GM10248 (cell line): ENCODE results near the gene SNU13.
A peak's percentile ranks its signal among the peaks of the same experiment; 100 is the strongest.
"Not testable (repeated sequence)": the region's sequence is repeated elsewhere in the genome, so short reads cannot be mapped to it uniquely, and the experiment has no call there.

Experiments used
- CTCF ChIA-PET: fragments of 300-600 bp; sonication (Branson Sonifier 250); formaldehyde crosslinking; extraction: SDS; loops from one replicate; lab custom pipeline; 2021; ENCODE audit warnings: antibody characterized with exemption; lab: Yijun Ruan, JAX
- POLR2A ChIA-PET: fragments of 350-650 bp; sonication (Branson Sonifier 250); formaldehyde crosslinking; extraction: SDS; loops from one replicate; lab custom pipeline; 2020; ENCODE audit warnings: antibody characterized with exemption; lab: Yijun Ruan, JAX
- DNase-seq: peaks from one replicate; pipeline ENCODE4 v3.0.0; 2012; ENCODE audit errors: extremely low spot score
- TF ChIP-seq, protein P1 (sequence below): IDR thresholded peaks from 2 replicates; pipeline ENCODE4 v1.5.1; 2012; ENCODE audit warnings: mild to moderate bottlenecking, low read depth; ENCODE audit errors: extremely low read depth, missing control alignments, control extremely low read depth

The SNU13 gene

DNA sequence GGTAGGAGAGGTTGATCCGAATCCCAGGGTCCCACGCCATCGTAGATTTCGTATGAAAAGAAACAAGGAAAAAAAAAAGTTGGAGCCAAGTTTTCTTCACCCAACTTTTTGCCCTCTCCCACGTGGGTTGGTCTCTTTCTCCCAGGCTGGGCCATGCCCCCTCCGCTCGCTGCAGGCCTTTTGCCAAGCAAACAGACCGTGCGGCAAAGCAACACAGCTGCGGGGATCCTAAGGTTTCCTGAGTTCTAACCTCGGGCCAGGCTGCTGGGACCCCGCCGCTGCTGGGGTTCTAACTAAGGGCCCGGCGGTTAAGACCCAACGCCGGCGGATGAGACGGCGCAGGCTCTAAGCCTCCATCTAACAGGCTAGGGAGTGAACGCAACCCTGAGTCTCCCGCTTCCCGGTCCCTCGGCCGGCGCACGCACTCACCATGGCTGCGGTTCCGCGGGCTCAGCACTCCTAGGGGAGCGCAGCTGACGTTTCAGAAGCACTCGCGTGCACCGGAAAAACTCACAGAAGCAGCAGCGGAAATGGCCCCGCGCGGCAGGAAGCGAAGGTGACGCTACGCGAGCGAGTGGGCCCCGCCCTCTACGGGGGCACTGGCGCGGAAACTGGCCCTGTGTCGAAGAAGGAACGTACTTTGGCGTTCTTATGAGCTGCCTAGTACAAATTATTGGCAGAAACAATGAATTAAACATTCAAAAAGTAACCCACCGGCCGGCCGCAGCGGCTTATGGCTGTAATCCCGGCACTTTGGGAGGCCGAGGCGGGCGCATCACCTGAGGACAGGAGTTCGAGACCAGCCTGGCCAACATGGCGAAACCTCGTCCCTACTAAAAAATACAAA lies at the start of gene SNU13:
TSS of gene SNU13 (minus strand) at position 503 of the 847 bp plus-strand sequence. CDS start at position 432, 71 bp downstream.
- DNase-seq = peak; percentile 95
- TF ChIP-seq, protein P1, sequence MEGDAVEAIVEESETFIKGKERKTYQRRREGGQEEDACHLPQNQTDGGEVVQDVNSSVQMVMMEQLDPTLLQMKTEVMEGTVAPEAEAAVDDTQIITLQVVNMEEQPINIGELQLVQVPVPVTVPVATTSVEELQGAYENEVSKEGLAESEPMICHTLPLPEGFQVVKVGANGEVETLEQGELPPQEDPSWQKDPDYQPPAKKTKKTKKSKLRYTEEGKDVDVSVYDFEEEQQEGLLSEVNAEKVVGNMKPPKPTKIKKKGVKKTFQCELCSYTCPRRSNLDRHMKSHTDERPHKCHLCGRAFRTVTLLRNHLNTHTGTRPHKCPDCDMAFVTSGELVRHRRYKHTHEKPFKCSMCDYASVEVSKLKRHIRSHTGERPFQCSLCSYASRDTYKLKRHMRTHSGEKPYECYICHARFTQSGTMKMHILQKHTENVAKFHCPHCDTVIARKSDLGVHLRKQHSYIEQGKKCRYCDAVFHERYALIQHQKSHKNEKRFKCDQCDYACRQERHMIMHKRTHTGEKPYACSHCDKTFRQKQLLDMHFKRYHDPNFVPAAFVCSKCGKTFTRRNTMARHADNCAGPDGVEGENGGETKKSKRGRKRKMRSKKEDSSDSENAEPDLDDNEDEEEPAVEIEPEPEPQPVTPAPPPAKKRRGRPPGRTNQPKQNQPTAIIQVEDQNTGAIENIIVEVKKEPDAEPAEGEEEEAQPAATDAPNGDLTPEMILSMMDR = no peak
- POLR2A ChIA-PET = interaction anchor here (0.6 to 1.2 kb wide), 2 partner anchors 30 to 112 kb away, joined by 4 to 6 read pairs; partner anchors contain the start of gene CCDC134
- CTCF ChIA-PET = interaction anchor here (0.8 to 5.0 kb wide), 6 partner anchors 10 to 254 kb away, joined by 3 to 46 read pairs (median 8); partner anchors contain the start of gene MEI1

DNA sequence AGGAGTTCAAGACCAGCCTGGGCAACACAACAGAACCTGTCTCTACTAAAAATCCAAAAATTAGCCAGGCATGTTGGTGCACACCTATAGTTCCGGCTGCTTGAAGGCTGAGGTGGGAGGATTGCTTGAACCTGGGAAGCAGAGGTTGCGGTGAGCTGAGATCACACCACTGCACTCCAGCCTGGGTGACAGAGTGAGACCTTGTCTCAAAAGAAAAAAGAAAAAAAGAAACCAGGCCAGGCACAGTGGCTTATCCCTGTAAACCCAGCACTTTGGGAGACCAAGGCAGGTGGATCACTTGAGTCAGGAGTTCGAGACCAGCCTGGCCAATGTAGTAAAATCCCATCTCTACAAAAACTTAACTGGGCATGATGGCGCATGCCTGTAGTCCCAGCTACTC lies 44.6 kb upstream of the SNU13 start:
- DNase-seq, POLR2A ChIA-PET: not testable (repeated sequence)
- CTCF ChIA-PET = interaction anchor here (1.9 kb wide), 1 partner anchor 13 kb away, joined by 5 read pairs; no protein-coding TSS in a partner anchor

DNA sequence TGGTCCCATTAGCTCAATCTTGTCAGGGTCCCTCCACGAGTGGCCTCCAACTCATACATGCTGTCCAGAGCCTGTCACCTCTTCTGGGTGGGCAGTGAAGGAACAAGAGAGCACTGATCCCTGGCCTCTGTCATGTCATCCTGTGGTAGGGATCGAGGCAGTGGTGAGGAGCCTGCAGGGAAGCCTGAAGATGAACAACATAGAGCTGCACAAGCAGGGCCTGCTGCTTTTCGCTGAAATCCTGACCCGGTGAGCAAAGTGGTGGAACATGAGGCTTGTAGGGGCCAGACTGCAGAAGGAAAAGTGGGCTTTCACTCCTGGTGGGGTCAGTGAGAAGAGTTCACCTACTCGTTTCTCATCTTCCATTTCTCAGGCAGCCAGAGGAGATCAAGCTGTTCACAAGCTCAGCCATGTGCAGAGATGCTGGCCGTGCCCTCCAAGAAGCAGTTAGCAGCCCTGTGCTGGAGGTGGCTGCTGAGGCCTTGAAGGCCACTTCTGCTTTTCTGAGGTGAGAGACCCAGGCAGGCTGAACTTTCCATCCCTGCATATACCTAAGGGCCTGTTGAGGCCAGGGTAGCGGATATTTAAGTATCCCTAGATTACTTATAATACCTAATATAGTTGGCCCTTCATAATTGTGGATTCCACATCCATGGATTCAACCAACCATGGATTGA lies 43.6 kb upstream of the SNU13 start:
- ChIA-PET POLR2A (no interaction called here), CTCF (interaction anchor here (0.8 to 1.4 kb wide), 5 partner anchors 11 to 35 kb away, joined by 3 to 7 read pairs (median 3); no protein-coding TSS in a partner anchor)
- TF ChIP-seq, protein P1 = no peak
- DNase-seq = peak; percentile 47

DNA sequence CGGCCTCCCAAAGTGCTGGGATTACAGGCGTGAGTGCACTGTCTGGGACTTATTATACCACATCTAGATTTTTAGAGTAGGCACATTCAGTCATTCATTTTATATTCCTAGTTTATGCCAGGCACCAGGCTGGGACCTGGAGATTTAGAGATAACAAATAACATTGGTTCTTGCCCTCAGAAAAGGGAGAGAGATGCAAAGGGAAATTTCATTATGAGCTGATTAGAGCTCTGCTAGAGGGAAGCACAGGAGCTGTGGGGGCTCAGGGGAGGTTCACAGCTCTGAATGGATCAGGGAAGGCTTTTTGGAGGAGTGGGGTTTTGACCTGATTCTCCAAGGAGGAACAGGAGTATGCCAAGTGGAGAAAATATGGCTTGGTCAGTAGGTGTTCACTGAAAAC lies 42.9 kb upstream of the SNU13 start:
- POLR2A ChIA-PET = no interaction called here
- TF ChIP-seq, protein P1 = no peak
- DNase-seq = no peak
- CTCF ChIA-PET = interaction anchor here (0.8 to 1.4 kb wide), 5 partner anchors 12 to 35 kb away, joined by 3 to 7 read pairs (median 3); no protein-coding TSS in a partner anchor

DNA sequence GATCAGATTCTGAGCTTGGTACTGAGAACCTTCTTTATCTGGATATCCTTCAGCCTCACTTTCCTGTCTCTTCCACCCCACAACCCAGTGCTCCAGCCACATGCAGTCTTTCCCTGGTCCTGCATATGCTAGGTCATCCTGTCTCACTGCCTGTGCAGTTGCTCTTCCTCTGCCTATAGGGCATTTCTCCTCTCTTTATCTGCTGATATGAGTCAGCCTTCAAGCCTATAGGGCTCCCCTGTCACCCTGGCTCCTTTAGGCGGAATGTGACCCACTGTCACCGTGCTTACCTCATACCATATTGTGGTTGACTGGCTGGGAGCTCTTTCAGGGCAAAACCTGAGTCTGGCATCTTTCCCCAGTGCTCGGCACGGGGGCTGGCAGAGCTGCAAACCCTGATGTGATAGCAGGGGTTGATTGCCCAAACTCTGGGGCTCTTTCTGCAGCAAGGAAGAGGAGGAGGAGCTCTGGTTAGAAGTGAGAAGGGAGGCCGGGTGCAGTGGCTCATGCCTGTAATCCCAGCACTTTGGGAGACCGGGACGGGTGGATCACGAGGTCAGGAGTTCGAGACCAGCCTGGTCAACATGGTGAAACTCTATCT lies 36.9 kb upstream of the SNU13 start:
- TF ChIP-seq, protein P1 = no peak
- POLR2A ChIA-PET = no interaction called here
- no peak for DNase-seq
- CTCF ChIA-PET = interaction anchor here (0.9 to 5.1 kb wide), 4 partner anchors 15 to 58 kb away, joined by 3 to 28 read pairs (median 4); partner anchors contain the start of gene MEI1

DNA sequence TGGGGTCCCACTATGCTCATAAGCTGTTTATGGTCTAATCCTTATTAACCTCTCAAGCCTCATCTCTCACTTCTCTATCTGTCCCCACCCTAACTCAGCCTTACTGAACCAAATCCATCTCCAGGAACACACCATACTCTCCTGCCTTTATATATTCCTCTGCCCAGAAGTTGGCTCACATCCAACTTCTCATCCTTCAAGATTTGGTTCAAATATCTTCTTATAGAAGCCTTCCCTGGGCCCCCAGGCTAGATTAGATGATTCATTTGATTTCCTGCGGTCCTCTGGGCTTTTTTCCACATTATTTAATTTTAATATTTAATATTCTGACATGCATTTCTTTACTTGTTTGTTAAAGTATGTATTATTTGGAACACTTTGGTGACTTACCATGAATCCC lies 33.8 kb upstream of the SNU13 start:
- TF ChIP-seq, protein P1 = no peak
- ChIA-PET POLR2A (no interaction called here), CTCF (interaction anchor here (1.1 kb wide), 1 partner anchor 25 kb away, joined by 4 read pairs; no protein-coding TSS in a partner anchor)
- DNase-seq = no peak
